GM18873 (cell line): ENCODE measurements around the gene SDCCAG8.
"Not testable (repeated sequence)": the region's sequence is repeated elsewhere in the genome, so short reads cannot be mapped to it uniquely, and the experiment has no call there.

Experiments used
- ATAC-seq: cut with Tn5 transposase; IDR thresholded peaks from one replicate; pipeline ENCODE4 v1.9.1; 2021; ENCODE audit warnings: mild to moderate bottlenecking, moderate library complexity, moderate number of reproducible peaks; ENCODE audit not compliant: unreplicated experiment, low FRiP score

The SDCCAG8 gene

DNA sequence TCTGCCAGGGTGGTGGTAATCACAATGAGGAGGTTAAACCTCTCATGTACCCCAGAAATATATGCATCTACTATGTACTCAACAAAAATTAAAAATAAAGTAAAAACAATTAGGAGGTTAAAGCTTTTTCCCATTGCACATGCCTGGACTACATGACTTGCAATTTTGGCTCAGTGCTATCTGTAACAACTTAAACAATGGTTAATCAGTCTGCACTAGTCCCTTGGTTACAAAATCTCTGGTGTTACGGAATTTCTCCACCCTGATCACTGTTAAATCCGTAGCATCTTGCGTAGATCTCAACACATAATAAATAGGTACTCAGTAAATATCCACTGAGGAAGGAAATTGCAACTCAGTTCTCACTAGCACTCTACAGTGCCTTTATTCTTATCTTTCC is 66.5 kb downstream of the SDCCAG8 start:
- ATAC-seq: no peak

DNA sequence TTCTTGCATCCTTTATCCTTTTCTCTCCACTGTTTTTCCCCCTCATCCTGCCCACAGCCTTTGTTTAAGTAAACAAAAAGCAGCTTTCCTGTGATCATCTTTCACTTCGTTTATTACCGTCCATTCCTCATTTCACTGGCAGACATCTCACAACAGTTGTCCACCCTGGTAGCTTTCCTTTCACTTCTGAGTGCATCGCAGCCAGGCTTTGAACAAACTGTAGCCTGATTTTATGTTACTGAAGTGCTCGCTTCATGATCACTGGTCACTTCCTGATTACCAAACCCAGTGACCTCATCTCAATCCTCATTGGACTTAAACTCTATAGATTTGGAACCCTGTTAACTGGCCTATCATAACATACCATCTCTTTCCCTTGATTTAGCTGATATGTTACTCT is 67.7 kb downstream of the SDCCAG8 start:
- ATAC-seq: no peak

DNA sequence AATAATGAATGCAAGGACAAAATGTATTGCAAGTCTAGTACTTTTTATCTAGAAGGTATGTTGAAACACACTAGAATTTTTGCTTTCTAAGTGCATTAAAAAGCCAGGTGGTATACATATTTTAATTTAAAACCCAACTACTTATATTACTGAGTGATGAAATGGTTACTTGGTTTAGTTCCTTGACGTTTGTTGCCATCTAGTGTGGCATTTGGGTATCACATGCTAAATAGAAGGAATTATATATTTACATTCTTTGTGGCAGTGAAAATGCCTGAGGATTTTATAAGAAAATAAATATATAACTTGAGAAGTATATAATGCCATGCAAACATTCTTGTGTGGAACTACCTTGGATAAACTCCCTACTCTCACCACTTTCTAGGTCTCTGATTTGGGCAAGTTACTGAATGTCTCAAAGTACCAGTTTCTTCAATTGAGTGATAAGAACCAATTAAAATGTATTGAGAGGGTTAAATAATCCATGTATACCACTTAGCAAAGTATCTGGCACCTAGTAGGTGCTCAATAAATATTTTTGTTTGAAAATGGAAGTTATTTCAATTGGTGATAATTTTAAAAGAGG is 69.6 kb downstream of the SDCCAG8 start:
- ATAC-seq: no peak

DNA sequence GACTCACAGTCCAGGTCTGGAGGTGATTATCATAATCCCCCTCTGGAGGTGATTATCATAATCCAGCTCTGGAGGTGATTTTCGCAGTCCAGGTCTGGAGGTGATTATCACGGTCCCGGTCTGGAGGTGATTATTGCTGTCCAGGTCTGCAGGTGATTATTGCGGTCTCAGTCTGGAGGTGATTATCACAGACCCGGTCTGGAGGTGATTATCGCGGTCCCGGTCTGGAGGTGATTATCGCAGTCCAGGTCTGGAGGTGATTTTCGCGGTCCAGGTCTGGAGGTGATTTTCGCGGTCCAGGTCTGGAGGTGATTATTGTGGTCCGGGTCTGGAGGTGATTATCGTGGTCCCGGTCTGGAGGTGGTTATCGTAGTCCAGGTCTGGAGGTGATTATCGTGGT is 76.6 kb downstream of the SDCCAG8 start:
- ATAC-seq: no peak

DNA sequence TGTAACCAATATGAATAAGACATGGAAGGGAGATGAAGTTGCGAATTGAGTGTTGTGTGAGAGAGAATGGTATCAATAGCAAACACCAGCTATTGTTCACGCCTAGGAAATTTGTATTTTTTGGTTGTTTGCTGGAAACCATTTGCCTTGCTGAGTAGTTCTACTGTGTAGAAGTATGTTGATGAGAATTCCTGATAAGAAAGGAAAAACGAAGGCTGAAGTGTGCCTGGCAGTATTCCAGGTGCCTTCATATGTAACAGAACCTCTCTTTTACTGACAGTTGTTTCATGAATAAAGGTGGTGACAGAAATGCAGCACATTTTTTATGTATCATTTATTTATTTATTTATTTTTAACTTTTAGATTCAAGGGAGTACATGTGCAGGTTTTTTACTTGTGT is 79.5 kb downstream of the SDCCAG8 start:
- ATAC-seq: no peak

DNA sequence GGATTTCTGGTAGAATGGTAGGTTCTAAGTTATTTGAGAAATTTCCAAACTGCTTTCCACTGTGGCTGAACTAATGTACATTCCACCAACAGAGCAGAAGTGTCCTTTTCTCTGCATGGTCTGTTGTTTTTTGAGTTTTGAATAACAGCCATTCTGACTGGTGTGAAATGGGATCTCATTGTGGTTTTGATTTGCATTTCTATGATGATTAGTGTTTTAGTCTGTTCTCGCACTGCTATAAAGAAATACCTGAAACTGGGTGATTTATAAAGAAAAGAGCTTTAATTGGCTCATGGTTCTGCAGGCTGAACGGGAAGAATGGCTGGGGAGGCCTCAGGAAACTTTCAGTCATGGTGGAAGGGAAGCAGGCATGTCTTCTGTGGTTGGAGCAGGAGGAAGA is 80.3 kb downstream of the SDCCAG8 start:
- ATAC-seq: no peak

DNA sequence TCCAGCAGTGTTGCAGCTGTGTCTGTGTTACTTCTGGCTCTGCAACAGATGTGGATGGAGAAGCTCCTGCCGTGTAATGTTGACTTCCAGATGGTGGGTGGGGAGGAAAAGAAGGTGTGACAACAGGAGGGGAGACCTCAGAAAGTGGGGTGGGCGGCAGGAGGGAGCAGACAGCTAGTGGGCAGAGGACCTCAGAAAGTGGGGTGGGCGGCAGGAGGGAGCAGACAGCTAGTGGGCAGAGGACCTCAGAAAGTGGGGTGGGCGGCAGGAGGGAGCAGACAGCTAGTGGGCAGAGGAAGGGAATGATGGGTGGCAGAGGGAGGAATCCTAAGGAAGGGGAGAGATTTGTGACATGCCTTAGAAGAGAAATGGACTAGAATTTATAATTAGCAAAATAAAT is 83.0 kb downstream of the SDCCAG8 start:
- ATAC-seq: not testable (repeated sequence)

DNA sequence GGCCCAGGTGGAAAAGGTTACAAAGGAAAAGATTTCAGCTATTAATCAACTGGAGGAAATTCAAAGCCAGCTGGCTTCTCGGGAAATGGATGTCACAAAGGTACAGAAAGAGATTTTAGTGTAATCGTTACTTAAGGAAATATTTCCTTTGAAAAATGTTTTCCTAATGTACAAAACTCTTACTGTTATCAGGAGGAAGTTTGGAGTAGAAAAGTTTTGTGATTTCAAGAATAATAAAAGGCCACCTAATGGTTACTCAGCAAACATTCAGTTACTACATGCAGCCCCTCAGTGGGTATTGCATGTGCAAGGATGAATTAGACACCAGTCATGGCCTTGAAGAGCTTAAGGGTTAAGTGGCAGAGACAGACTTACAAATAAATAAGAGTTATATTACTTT is 85.2 kb downstream of the SDCCAG8 start:
- ATAC-seq: no peak

DNA sequence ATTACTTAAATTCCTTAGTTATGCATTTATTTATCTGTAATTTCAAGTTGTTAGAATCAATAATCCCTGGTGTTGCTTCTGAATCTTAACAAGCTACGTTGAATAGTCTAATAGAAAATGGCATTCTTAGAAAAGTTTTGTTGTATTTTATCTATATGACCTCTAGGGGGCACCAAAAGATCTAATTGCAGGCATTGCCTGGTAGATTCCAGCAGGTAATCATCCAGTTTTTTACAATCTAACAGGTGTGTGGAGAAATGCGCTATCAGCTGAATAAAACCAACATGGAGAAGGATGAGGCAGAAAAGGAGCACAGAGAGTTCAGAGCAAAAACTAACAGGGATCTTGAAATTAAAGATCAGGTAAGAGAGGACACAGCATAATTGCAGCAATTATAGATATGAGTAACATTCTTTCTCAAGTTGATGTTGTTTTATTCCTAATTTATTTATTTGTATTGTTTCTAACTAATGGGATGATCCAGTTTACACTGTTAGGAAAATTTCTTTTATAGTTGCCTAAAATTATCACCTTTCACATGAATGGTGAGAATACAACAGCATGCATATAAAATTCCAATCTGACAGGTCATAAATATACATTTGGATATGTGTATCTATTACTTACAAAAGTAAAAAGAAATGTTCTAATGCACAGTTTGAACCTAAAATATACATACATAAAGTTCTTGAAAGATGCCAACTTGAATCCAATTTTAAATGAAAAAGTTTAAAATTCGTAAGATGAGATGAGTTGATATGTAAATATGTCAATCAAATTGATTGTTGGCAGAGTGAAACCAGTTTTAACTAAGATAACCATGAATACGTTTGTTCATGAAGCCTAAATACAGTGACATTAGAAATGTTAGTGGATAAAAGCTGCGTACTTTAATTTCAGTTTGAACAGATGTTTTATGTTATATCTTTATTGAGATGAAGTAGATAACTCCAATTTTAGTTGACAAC is 88.4 kb downstream of the SDCCAG8 start:
- no peak for ATAC-seq

DNA sequence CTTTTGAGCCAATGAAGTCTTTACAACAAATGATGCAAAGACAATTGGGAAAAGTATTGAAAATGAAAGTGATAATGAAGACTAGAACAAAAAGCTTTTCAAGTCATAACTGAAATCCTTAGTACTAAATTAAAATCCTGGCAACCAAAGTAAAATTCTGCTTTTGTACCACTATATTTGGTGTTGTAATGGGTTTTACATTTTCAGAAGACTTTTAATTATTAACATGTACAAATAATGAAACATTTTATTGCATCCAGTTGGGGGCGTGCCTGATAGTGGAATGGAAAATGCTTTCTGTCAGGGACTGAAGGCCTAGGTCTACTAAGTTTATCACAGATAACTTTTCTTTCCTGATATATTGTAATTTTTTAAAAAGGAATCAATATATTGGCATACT is 89.4 kb downstream of the SDCCAG8 start:
- no peak for ATAC-seq

DNA sequence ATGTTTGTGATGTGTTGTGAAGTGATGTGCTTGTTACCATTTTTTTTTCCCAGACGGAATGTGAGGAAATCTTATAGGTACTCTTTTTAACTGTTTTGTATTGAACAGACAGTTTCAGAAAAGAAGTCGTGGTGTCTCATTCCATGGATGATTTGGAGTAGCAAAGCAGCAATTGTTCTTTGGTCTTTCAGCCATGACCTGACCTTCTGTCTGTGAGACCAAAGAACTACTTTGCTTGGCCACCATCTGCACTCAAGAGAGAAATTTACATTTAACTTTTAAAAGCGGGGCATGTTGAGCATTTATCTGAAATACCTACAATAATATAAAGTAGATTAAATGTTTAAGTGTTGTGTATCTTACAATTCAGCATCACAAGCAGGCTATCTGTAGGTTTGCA is 90.2 kb downstream of the SDCCAG8 start:
- no peak for ATAC-seq

DNA sequence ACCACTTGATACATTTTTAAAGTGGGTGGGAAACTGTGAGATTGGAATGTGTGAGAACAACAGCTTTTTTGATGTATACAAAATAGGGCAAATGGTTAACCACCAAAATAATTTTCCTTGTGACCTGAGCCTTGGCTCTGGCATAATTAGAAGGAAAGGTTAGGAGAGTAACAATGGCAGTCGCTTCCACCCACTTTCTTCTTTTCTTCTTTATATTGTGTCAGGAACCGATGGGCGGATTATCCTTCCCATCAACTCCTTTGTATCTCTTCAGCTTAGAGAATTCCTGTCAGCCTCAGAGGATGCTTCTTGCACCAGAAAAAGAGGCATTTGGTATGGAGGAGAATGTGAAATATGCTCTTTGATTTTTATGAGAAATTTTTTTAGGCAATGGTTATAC is 90.6 kb downstream of the SDCCAG8 start:
- no peak for ATAC-seq

DNA sequence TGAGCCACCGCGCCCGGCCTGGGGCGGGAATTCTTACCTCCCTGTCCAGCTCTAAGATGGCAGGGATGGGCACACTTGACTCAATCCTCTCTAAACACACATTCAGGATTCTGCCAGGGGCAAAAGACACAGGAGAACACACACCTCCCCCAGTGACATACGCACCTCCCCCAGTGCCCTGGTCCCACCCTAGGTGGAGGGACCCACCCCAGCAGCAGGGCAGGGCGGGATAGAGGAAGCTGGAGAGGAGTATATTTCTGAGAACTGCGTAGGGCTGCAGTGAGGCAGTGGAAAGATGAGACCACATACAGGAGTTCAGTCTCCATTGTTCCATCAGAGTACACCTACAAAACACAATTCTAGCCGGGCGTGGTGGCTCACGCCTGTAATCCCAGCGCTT is 92.5 kb downstream of the SDCCAG8 start:
- no peak for ATAC-seq

DNA sequence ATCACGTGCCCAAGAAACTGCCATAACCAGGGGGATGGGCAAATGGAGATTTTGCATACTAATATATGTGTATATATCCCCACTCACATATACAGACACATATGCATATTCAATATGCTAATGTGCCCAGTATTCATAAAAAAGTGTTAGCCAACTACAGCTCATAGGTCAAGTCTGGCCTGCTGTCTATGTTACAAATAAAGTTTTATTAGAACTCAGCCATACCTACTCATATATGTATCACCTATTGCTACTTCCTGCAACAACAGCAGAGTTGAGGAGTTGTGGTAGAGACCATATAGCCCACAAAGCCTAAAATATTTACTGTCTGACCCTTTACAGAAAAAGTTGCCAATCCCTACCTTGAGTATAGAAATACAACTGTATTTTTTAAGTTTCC is 93.3 kb downstream of the SDCCAG8 start:
- no peak for ATAC-seq

DNA sequence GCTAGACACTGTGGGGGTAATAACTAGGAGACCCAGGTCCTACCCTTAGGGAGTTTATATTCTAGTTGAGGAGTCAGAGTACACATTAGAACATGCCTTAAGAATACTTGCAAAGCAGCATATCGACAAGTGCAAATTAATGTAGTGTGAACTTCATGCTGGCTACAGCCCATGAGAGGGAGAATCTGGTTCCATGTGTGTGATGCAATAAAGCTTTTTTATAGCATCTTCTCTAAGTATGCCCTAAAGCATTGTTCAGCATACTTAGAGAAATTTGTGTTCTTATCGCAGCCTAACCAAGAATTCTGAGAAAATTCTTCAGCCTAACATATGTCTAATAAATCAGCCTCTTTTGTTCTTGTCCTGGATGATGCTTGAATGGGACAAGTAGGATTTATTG is 95.5 kb downstream of the SDCCAG8 start:
- no peak for ATAC-seq

DNA sequence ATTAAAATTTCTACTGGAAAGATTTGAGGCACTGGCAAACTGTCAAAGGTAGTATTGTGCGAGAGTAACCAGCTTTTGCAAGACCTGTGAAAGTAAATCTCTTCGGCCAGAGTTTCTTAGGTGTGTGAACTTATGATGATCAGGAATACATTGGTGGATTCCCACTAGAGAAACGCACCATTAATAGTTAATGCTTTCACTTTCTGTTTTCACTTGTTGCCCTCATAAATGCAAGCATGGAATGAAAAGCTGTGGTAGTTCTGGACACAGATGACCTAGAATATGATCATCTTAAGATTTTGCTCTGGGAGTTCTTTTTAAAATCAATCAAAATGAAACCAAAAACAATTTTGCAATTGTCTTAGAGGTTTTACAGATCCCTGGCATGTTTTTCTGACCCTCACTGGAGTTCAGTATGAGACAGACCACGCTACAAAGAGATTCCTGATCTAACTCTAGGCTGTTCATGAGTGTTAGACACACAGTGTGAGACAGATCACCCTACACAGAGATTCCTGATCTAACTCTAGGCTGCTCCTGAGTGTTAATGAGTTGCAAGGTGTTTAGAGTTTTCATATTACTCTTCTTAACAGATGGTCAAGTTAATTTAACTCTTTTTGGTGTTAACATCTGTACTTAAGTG is 98.8 kb downstream of the SDCCAG8 start:
- no peak for ATAC-seq

DNA sequence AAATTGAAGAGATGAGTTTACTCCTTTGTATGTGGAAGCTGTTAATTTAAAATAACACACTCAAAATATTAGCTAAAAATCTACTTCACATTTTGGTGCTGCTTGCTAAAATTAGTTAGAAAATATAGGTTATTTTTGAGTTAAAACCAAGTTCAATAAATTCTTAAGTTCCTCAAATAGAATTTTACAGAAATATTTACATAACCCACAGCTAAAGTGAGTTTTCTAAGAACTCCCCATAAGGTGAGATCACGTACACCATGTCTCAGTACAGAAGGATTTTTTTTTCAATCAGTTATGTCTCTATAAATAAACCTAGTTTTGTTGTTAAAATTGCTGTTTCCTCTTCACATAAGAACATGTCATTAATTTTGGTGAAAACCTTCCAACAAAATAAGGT is 108.0 kb downstream of the SDCCAG8 start:
- ATAC-seq: no peak

DNA sequence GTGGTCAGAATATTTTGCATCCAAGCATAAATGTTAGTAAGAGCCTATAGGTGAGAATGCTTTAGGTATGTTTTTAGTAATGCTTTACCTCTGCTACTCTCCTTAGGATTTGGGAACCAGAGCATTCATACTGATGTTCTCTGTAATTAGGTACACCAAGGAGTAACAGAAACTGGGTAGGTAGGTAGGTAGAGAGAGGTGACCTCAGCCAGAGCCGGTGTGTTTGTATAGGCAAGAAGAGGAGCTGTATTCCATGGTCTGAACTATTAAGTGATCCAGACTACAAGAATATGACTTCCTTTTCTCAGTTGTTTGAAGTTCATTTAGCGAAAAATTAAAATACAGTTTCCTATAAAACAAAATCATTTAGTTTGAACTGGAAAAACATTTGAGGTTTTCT is 108.5 kb downstream of the SDCCAG8 start:
- ATAC-seq: no peak

DNA sequence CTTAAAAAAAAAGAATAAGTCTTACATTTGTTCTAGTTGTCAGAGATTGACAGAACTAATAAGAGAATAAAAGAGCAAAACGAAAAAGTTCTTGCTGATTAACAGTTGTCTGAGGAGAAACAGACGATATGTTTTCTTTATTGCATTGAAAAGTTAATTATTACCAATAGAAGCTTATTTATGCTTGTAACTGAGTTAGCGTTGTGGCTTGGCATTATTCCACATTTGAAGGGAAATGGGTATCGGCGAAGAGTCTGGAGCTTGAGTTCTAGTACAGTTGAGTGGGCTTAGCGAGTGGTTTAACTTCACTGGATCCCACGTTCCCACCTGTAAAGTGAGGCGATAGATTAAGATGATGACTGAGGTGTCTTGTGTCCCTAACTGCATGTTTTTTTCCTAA is 109.0 kb downstream of the SDCCAG8 start:
- ATAC-seq: no peak

DNA sequence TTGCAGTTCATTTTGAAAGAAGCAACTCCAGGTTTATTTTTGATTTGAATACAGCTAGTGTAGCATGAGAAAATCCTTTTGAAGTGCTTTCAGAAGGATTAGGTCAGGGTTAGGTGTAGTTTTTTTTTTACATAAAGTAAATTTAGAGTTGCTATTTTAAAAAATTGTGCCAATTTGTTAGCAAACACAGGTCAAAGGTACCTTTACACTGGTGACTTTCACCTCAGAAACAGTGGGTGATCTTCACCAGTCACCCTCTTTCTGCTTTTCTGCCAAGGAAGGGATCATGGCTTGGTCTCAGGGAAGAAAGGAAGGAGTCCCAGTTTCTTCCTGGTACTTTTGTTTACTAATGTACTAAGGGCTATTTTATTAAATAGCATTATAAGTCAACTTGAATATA is 111.5 kb downstream of the SDCCAG8 start:
- ATAC-seq: no peak

DNA sequence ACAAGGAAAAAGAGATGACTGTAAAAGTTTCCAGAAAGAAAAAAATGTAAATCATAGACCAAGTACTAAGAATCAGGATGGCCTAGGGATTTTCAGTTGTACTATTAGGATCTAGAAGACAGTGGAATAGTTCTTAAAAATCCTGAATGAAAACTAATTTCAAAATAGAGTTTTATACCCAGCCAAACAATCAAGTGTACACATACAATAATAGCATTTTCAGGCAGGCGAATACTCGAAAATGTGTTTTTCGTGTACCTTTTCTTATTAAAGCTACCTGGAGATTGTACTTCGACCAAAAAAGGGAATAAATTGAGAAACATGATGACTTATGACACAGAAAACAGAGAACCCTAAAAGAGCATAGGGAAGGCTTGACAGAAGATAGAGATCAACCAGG is 118.6 kb downstream of the SDCCAG8 start:
- no peak for ATAC-seq

DNA sequence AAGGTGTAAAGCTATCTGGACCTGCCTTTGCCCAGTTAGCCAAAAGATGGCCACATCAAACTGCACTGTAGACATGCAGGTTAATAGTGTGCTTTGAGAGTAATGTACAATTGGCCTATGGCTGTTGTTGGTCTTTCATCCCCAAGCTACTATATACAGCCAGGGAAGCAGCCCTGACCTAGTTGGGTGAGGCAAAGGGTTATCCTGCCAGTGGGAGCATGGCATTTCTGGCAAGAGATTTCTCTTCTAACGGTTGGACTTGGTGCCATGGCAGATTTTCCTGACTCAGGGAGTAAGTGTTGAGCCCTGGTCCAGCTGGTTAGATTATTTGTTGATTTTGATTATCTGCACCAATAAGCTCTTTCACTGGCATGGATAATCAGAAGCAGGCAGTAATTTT is 119.8 kb downstream of the SDCCAG8 start:
- ATAC-seq: no peak
